Measurements from ENCODE around the gene USP36. TPM values are rescaled to one million over a fixed set of nuclear protein-coding genes. Genes with fewer than 3 reads are reported as not detected.

USP36 gene
- total and polyA plus RNA-seq, 9 of the 15 experiments (the other 6 are each of a cell fraction or from before 2014, with no cell fraction given): 6.4 to 72.8 (median 22.5) TPM

GRCh38 chr17:78789663-78790181 lies 50.9 kb downstream of the USP36 start:
- WGBS (ENCODE audit: insufficient coverage, low coverage, missing lambda C conversion rate): 84% methylated on average over 14 of the region's 14 CpGs
- peaks cover 17% of the 10 kb centered on the region; the same call in 2 of the 3 replicates for H3K36me3 ChIP-seq (ENCODE audit: control insufficient read depth, insufficient read depth, low read length)
- CTCF ChIA-PET (ENCODE audit: low intra/inter-chr PET ratio): interaction anchor here (0.7 kb wide), 1 partner anchor 699 kb away, joined by 3 read pairs; no protein-coding TSS in a partner anchor
- H3K4me3 ChIP-seq: no peak overlapping the region
- H3K4me1 ChIP-seq (replicated peaks in 1 of 2; ENCODE audit: control insufficient read depth in 2 of 2, insufficient read depth in 2 of 2, low read length in 2 of 2): peaks cover 17 to 21% of the 10 kb centered on the region in 2 experiments
- no peaks in the 10 kb centered on the region; the same call in 1 of the 2 replicates for H4K20me1 ChIP-seq (replicated peaks; ENCODE audit: control insufficient read depth, insufficient read depth, low read length)
- no TSS peak for BruUV-seq (replicated peaks)
- no peak overlapping the region for H3K27ac ChIP-seq (ENCODE audit: extremely low read depth, low read depth, low read length)
- no peaks in the 10 kb centered on the region for H3K9me3 ChIP-seq (replicated peaks; ENCODE audit: control insufficient read depth, insufficient read depth, low read depth, low read length)
- intact Hi-C loops (cut with micrococcal nuclease): no loop called here
- H3K4me2 ChIP-seq (ENCODE audit: insufficient read depth, low read length): no peak overlapping the region
- H2AFZ ChIP-seq (ENCODE audit: low read depth, low read length): no peak overlapping the region
- H3K9me1 ChIP-seq (ENCODE audit: control insufficient read depth, insufficient read depth, low read length): peaks cover 4% of the 10 kb centered on the region
- no peaks in the 10 kb centered on the region for H3K27me3 ChIP-seq (ENCODE audit: control insufficient read depth in 2 of 2, insufficient read depth in 2 of 2, low read length in 2 of 2)
- no peak overlapping the region for H3K9ac ChIP-seq (ENCODE audit: insufficient read depth in 1 of 2, low read depth in 2 of 2, low read length in 2 of 2)
- no peaks in the 10 kb centered on the region for H3K79me2 ChIP-seq (ENCODE audit: control insufficient read depth, insufficient read depth, low read length)
- FAIRE-seq: no peak
- in situ Hi-C loops (cut with MboI): no loop called here
- POLR2A ChIA-PET: interaction anchor here (0.7 to 1.3 kb wide), 3 partner anchors 9 to 210 kb away, joined by 3 to 4 read pairs (median 3); no protein-coding TSS in a partner anchor
- DNase-seq (ENCODE audit: extremely low read depth in 1 of 4, low spot score in 3 of 4): no peak
- no peak for TF ChIP-seq PPARD (CRISPR knock-in tag; IDR thresholded peaks at IDR 0.05)
- no peak for TF ChIP-seq WHSC1 (IDR thresholded peaks at IDR 0.05; ENCODE audit: low read length)
- ATAC-seq: no peak

GRCh38 chr17:78789149-78789662 lies 51.4 kb downstream of the USP36 start:
- H3K79me2 ChIP-seq (ENCODE audit: control insufficient read depth, insufficient read depth, low read length): no peaks in the 10 kb centered on the region
- H3K9ac ChIP-seq (ENCODE audit: insufficient read depth in 1 of 2, low read depth in 2 of 2, low read length in 2 of 2): no peak overlapping the region
- in situ Hi-C loops (cut with MboI): no loop called here
- no peak overlapping the region for H3K4me2 ChIP-seq (ENCODE audit: insufficient read depth, low read length)
- BruUV-seq (replicated peaks): no TSS peak
- no peak for DNase-seq (ENCODE audit: extremely low read depth in 1 of 4, low spot score in 3 of 4)
- ChIA-PET POLR2A (interaction anchor here (0.7 to 1.3 kb wide), 2 partner anchors 10 to 21 kb away, joined by 3 to 4 read pairs; no protein-coding TSS in a partner anchor), CTCF (ENCODE audit: low intra/inter-chr PET ratio) (no interaction called here)
- no peaks in the 10 kb centered on the region for H3K27me3 ChIP-seq (ENCODE audit: control insufficient read depth in 2 of 2, insufficient read depth in 2 of 2, low read length in 2 of 2)
- peaks cover 4% of the 10 kb centered on the region for H3K9me1 ChIP-seq (ENCODE audit: control insufficient read depth, insufficient read depth, low read length)
- FAIRE-seq: no peak
- peaks cover 23 to 26% of the 10 kb centered on the region in 2 experiments for H3K4me1 ChIP-seq (replicated peaks in 1 of 2; ENCODE audit: control insufficient read depth in 2 of 2, insufficient read depth in 2 of 2, low read length in 2 of 2)
- H4K20me1 ChIP-seq (replicated peaks; ENCODE audit: control insufficient read depth, insufficient read depth, low read length): no peaks in the 10 kb centered on the region; the same call in 1 of the 2 replicates
- no peak overlapping the region for H3K27ac ChIP-seq (ENCODE audit: extremely low read depth, low read depth, low read length)
- no peak overlapping the region for H3K4me3 ChIP-seq
- no peak for ATAC-seq
- 95% methylated on average over 3 of the region's 5 CpGs for WGBS (ENCODE audit: insufficient coverage, low coverage, missing lambda C conversion rate)
- peaks cover 14% of the 10 kb centered on the region; the same call in 2 of the 3 replicates for H3K36me3 ChIP-seq (ENCODE audit: control insufficient read depth, insufficient read depth, low read length)
- intact Hi-C loops (cut with micrococcal nuclease): no loop called here
- H2AFZ ChIP-seq (ENCODE audit: low read depth, low read length): no peak overlapping the region
- no peaks in the 10 kb centered on the region for H3K9me3 ChIP-seq (replicated peaks; ENCODE audit: control insufficient read depth, insufficient read depth, low read depth, low read length)
- TF ChIP-seq ZBTB49 (CRISPR knock-in tag; IDR thresholded peaks at IDR 0.05; ENCODE audit: borderline replicate concordance) (no peak), ZBTB17 (CRISPR knock-in tag; IDR thresholded peaks at IDR 0.05) (no peak), ZBTB5 (IDR thresholded peaks at IDR 0.05) (no peak), CTCFL (IDR thresholded peaks at IDR 0.05; ENCODE audit: borderline replicate concordance, insufficient read depth, low read depth, low read length, poor library complexity, severe bottlenecking) (no peak), GABPB1 (CRISPR knock-in tag; IDR thresholded peaks at IDR 0.05) (no peak), IRF2 (CRISPR knock-in tag; IDR thresholded peaks at IDR 0.05) (no peak)

Measured in K562 (cell line).